Gastrocnemius medialis (tissue), 4 donors: Measurements from ENCODE around the gene NTSR2. TPM values are rescaled to one million over a fixed set of nuclear protein-coding genes. Genes with fewer than 3 reads are reported as not detected.

ENCODE experiments used
- ATAC-seq, 2 donors: fragments of 150-250 bp; one replicate each; pipeline ENCODE4 v1.9.1; 2016
- DNase-seq, 2 donors: peaks; one replicate each; pipeline ENCODE4 v3.0.0-alpha.2; 2019
- H3K27ac ChIP-seq, 4 donors: fragments of 200-600 bp; sonication (generic); 1 replicate in 1 of 4; 2 replicates in 3 of 4; pipeline ENCODE4 v1.5.1; 2016 to 2018; ENCODE audit warnings: mild to moderate bottlenecking in 2 of 4, moderate library complexity in 1 of 4
- H3K27me3 ChIP-seq, 3 donors: fragments of 200-600 bp; sonication (generic) in 2 of 3; 1 replicate in 1 of 3; 2 replicates in 2 of 3; pipeline versions ENCODE4 v1.5.1 to v1.6.0; 2016 to 2019; ENCODE audit warnings: mild to moderate bottlenecking in 1 of 3, moderate library complexity in 1 of 3
- H3K36me3 ChIP-seq, 2 donors: fragments of 200-600 bp; sonication (generic) in 1 of 2; one replicate each; pipeline ENCODE4 v1.5.1; 2017 to 2018
- H3K4me1 ChIP-seq, 2 donors: fragments of 200-600 bp; sonication (generic) in 1 of 2; one replicate each; pipeline ENCODE4 v1.5.1; 2016 to 2017; ENCODE audit warnings: mild to moderate bottlenecking in 2 of 2
- H3K4me3 ChIP-seq, 4 donors: fragments of 200-600 bp; sonication (generic) in 3 of 4; 1 replicate in 1 of 4; 2 replicates in 3 of 4; pipeline ENCODE4 v1.5.1; 2016 to 2019; ENCODE audit warnings: mild to moderate bottlenecking in 2 of 4
- H3K9me3 ChIP-seq, 3 donors: fragments of 200-600 bp; sonication (generic) in 2 of 3; 1 replicate in 1 of 3; 2 replicates in 2 of 3; pipeline ENCODE4 v1.5.1; 2016 to 2019
- POLR2A ChIP-seq, 2 donors: fragments of 450-650 bp; IDR thresholded peaks; one replicate each; pipeline ENCODE4 v1.6.1; 2017; ENCODE audit warnings: antibody characterized with exemption in 2 of 2, mild to moderate bottlenecking in 2 of 2, moderate library complexity in 2 of 2
- in situ Hi-C, 4 donors: fragments of 200-750 bp; cut with MboI; loops; one replicate each; pipeline versions ENCODE4 v1.15.0 to v1.8.0; 2017; ENCODE audit warnings: low sequenced_read_pairs in 4 of 4
- intact Hi-C: fragments of 100-400 bp; cut with DNase I; formaldehyde crosslinking; loops from one replicate; pipeline ENCODE4 v1.15.1; 2023; ENCODE audit warnings: low total_unique reads
- total RNA-seq, 4 donors: library from RNA; depleted of rRNA; stranded (reverse); fragments of >200 nt; gene quantifications; one replicate each; pipeline versions ENCODE4 v1.1.0 to v1.2.3, GENCODE V29; 2016
- TF ChIP-seq, protein P1 (sequence below), 5 experiments: fragments of 450-650 bp in 3 of 5; fragments of 200-600 bp in 2 of 5; sonication (generic) in 2 of 5; IDR thresholded peaks in 4 of 5; conservative IDR thresholded peaks in 1 of 5; 1 replicate in 4 of 5; 2 replicates in 1 of 5; pipeline ENCODE4 v1.5.1; 2016 to 2019; ENCODE audit warnings: antibody characterized with exemption in 5 of 5, mild to moderate bottlenecking in 3 of 5, moderate library complexity in 3 of 5

NTSR2 gene
- total RNA-seq, 4 donors from 2014 or later: 0.62 to 0.85 TPM; not detected in 2

DNA sequence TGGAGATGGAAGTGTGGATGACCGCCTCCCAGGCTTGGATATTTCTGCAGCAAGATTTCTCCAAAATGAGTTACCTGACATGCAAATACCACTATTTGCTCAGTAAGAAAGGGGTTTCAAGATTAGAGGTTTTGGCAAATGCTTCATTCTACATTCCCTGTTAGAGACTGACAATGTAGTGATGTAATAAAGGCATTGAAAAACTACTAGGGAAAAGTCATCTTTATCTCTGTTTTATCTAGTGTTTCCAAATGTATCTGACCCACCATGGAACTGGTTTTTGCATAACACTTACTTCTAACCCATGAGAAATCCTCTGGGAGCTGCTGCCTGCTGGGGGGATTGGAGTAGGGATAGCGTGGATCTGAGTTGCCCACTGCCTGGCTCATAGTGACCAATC, 33.0 kb upstream of the NTSR2 start:
- no peak for DNase-seq
- H3K9me3 ChIP-seq: no peaks in the 10 kb centered on the region
- no peak for ATAC-seq
- intact Hi-C loops (no loop called here), in situ Hi-C loops (no loop called here)
- no peaks in the 10 kb centered on the region for H3K27me3 ChIP-seq
- peaks cover 33 to 39% of the 10 kb centered on the region in 2 donors for H3K4me1 ChIP-seq
- peak overlapping the region in 1 of 4 donors; percentile 32 for H3K27ac ChIP-seq
- H3K36me3 ChIP-seq: no peaks in the 10 kb centered on the region
- TF ChIP-seq, protein P1, sequence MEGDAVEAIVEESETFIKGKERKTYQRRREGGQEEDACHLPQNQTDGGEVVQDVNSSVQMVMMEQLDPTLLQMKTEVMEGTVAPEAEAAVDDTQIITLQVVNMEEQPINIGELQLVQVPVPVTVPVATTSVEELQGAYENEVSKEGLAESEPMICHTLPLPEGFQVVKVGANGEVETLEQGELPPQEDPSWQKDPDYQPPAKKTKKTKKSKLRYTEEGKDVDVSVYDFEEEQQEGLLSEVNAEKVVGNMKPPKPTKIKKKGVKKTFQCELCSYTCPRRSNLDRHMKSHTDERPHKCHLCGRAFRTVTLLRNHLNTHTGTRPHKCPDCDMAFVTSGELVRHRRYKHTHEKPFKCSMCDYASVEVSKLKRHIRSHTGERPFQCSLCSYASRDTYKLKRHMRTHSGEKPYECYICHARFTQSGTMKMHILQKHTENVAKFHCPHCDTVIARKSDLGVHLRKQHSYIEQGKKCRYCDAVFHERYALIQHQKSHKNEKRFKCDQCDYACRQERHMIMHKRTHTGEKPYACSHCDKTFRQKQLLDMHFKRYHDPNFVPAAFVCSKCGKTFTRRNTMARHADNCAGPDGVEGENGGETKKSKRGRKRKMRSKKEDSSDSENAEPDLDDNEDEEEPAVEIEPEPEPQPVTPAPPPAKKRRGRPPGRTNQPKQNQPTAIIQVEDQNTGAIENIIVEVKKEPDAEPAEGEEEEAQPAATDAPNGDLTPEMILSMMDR (IDR thresholded peaks at IDR 0.05 in 4 of 5, conservative IDR thresholded peaks at IDR 0.05 in 1 of 5): no peak
- no peak for TF ChIP-seq POLR2A (IDR thresholded peaks at IDR 0.05)
- H3K4me3 ChIP-seq: no peak overlapping the region

- H3K27ac ChIP-seq: peak overlapping the region; percentile 0 to 100 (median 96)
- H3K4me1 ChIP-seq: peaks cover 44 to 49% of the 10 kb centered on the region in 2 donors
- in situ Hi-C loops: no loop called here
- intact Hi-C loops: no loop called here
- H3K4me3 ChIP-seq: no peak overlapping the region
- no peak for DNase-seq
- no peaks in the 10 kb centered on the region for H3K27me3 ChIP-seq
- no peaks in the 10 kb centered on the region for H3K9me3 ChIP-seq
- no peaks in the 10 kb centered on the region for H3K36me3 ChIP-seq
- ATAC-seq: no peak
- TF ChIP-seq, protein P1 (IDR thresholded peaks at IDR 0.05 in 4 of 5, conservative IDR thresholded peaks at IDR 0.05 in 1 of 5): no peak
- no peak for TF ChIP-seq POLR2A (IDR thresholded peaks at IDR 0.05)
Observed at GRCh38 chr2:11701751-11702301, 31.8 kb upstream of the NTSR2 start.

GRCh38 chr2:11701206-11701605, 31.2 kb upstream of the NTSR2 start:
- DNase-seq (no peak), ATAC-seq (no peak)
- H3K27ac ChIP-seq: peak overlapping the region; percentile 93 to 100 (median 98)
- H3K4me3 ChIP-seq: no peak overlapping the region
- H3K27me3 ChIP-seq: no peaks in the 10 kb centered on the region
- H3K9me3 ChIP-seq: no peaks in the 10 kb centered on the region
- intact Hi-C loops: no loop called here
- peak in 1 of 2 donors; percentile 32 for TF ChIP-seq POLR2A (IDR thresholded peaks at IDR 0.05)
- TF ChIP-seq, protein P1 (IDR thresholded peaks at IDR 0.05 in 4 of 5, conservative IDR thresholded peaks at IDR 0.05 in 1 of 5): no peak
- H3K4me1 ChIP-seq: peaks cover 50 to 55% of the 10 kb centered on the region in 2 donors
- no peaks in the 10 kb centered on the region for H3K36me3 ChIP-seq
- in situ Hi-C loops: no loop called here

DNA sequence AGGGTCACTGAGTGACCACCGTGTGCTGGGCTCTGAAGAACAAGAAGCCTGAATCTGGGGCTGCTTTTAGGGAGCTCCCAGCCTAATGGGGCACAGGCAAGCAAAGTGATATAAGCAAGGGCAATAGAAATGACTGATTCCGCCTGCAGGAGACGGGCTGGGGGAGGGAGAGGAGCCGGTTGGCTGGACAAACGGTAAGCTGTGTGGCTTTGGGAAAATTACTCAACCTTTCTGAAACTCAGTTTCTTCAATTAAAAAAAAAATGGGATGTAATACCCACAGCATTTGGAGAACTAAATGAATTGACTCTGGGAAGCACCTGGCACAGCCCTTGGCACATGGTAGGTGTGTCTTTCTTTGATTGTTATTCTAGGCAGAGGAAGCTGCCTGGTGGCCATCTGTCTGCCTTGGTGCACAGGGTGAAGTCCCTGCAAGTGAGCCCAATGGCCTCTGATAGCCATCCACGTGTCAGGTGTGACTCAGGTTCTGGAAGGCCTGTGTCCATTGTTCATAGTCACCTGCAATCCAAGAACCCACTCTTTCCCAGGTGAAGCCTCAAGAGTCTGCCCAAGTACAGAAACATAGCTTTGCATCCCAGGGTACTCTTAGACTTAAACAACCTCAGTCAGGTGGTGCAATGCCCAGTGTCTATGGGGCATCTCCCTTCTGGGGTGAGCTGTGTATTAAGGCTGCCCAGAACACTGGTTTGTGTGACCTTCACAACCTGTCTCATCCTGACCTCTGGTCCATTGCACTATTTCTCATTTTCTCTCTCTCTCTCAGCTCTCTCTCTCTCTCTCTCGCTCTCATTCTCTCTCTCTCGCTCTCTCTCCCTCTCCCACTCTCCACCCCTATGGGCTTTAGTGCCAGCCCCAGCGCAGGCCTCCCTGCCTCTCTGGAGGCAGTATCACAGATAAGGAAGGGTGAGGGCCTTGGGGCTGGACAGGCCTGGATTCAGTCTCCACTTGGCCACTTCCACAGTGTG, 30.0 kb upstream of the NTSR2 start:
- ATAC-seq: no peak
- H3K4me3 ChIP-seq: no peak overlapping the region
- no peaks in the 10 kb centered on the region for H3K27me3 ChIP-seq
- intact Hi-C loops (loop anchor here (10.0 kb wide), 1 partner anchor 855 kb away; no protein-coding TSS in a partner anchor), in situ Hi-C loops (loop anchor here (5.0 to 25.0 kb wide), 4 partner anchors 45 to 213 kb away; partner anchors contain the start of gene LPIN1 (in 1 of the 4))
- H3K27ac ChIP-seq: peak overlapping the region; percentile 93 to 100 (median 98)
- DNase-seq: no peak
- no peaks in the 10 kb centered on the region for H3K36me3 ChIP-seq
- H3K4me1 ChIP-seq: peaks cover 56 to 57% of the 10 kb centered on the region in 2 donors
- TF ChIP-seq, protein P1 (IDR thresholded peaks at IDR 0.05 in 4 of 5, conservative IDR thresholded peaks at IDR 0.05 in 1 of 5): no peak
- no peak for TF ChIP-seq POLR2A (IDR thresholded peaks at IDR 0.05)
- H3K9me3 ChIP-seq: no peaks in the 10 kb centered on the region
